ENCODE data around the gene SEPTIN12.

DNA sequence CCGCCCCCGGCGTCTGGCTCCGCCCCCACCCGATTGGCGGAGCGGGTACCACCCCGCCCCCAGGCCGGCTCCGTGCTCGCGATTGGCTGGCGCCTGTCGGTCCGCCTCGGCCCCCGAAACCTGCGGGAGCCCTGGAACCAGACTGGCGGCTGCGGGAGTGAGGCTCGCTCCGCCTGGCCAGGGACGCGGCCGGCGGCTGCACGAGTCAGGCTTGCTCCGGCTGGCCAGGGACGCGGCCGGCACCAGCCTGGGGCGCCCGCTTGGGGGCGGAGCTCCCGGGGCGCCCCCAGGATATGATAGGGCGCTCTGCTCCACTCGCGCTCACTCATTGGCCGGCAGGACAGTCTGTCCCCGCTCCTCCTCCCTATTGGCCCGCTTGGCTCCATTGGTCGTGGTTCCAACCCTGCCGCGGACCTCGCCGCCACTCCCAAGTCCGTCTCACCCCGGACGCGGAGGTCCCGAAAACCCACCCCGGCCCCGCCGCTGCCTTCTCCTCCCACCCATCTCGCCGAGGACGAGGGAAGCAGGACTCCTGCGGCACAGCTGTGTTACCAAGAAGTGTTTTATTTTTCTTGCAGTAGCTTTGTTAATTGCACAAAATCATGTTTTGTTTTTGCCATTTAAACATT, 14.6 kb upstream of the SEPTIN12 start:
- TF ChIP-seq POLR2A (IDR thresholded peaks at IDR 0.05; ENCODE audit: low read depth, low read length) (peak; percentile 74), NFYB (IDR thresholded peaks at IDR 0.05; ENCODE audit: insufficient read depth, low read depth, low read length) (peak; percentile 97), EP300 (IDR thresholded peaks at IDR 0.05; ENCODE audit: borderline replicate concordance in 1 of 2, control insufficient read depth in 1 of 2, low read depth in 2 of 2, low read length in 2 of 2) (no peak), MTA3 (IDR thresholded peaks at IDR 0.05; ENCODE audit: borderline replicate concordance, low read length) (no peak), HCFC1 (IDR thresholded peaks at IDR 0.05; ENCODE audit: low read length) (no peak), BMI1 (IDR thresholded peaks at IDR 0.05; ENCODE audit: borderline replicate concordance) (no peak), SPI1 (IDR thresholded peaks at IDR 0.05; ENCODE audit: borderline replicate concordance, insufficient read depth, low read depth, low read length) (no peak), FOXM1 (IDR thresholded peaks at IDR 0.05; ENCODE audit: low read depth, low read length) (no peak), MEF2A (IDR thresholded peaks at IDR 0.05; ENCODE audit: insufficient read depth, low read depth, low read length) (no peak)
- TF ChIP-seq, protein P1, sequence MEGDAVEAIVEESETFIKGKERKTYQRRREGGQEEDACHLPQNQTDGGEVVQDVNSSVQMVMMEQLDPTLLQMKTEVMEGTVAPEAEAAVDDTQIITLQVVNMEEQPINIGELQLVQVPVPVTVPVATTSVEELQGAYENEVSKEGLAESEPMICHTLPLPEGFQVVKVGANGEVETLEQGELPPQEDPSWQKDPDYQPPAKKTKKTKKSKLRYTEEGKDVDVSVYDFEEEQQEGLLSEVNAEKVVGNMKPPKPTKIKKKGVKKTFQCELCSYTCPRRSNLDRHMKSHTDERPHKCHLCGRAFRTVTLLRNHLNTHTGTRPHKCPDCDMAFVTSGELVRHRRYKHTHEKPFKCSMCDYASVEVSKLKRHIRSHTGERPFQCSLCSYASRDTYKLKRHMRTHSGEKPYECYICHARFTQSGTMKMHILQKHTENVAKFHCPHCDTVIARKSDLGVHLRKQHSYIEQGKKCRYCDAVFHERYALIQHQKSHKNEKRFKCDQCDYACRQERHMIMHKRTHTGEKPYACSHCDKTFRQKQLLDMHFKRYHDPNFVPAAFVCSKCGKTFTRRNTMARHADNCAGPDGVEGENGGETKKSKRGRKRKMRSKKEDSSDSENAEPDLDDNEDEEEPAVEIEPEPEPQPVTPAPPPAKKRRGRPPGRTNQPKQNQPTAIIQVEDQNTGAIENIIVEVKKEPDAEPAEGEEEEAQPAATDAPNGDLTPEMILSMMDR (IDR thresholded peaks at IDR 0.05 in 2 of 3, conservative IDR thresholded peaks at IDR 0.05 in 1 of 3; ENCODE audit: control insufficient read depth in 2 of 3, extremely low read depth in 1 of 3, insufficient read depth in 1 of 3, low read depth in 3 of 3, low read length in 3 of 3) = no peak
- TF ChIP-seq, protein P2, sequence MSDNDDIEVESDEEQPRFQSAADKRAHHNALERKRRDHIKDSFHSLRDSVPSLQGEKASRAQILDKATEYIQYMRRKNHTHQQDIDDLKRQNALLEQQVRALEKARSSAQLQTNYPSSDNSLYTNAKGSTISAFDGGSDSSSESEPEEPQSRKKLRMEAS (IDR thresholded peaks at IDR 0.05; ENCODE audit: low read depth, low read length) = no peak
- TF ChIP-seq, protein P3, sequence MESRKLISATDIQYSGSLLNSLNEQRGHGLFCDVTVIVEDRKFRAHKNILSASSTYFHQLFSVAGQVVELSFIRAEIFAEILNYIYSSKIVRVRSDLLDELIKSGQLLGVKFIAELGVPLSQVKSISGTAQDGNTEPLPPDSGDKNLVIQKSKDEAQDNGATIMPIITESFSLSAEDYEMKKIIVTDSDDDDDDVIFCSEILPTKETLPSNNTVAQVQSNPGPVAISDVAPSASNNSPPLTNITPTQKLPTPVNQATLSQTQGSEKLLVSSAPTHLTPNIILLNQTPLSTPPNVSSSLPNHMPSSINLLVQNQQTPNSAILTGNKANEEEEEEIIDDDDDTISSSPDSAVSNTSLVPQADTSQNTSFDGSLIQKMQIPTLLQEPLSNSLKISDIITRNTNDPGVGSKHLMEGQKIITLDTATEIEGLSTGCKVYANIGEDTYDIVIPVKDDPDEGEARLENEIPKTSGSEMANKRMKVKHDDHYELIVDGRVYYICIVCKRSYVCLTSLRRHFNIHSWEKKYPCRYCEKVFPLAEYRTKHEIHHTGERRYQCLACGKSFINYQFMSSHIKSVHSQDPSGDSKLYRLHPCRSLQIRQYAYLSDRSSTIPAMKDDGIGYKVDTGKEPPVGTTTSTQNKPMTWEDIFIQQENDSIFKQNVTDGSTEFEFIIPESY (IDR thresholded peaks at IDR 0.05) = no peak
